ENCODE data around the gene DTNB. TPM values are rescaled to one million over a fixed set of nuclear protein-coding genes. Genes with fewer than 3 reads are reported as not detected.

DTNB gene
- total RNA-seq, 1 experiment from 2014 or later = 26.3 TPM

GRCh38 chr2:25347846-25348245, 325.5 kb downstream of the DTNB start:
- peaks cover 7% of the 10 kb centered on the region for H3K36me3 Mint-ChIP-seq (ENCODE audit: insufficient read depth, unreplicated experiment)
- no peaks in the 10 kb centered on the region for H3K9me3 Mint-ChIP-seq (ENCODE audit: unreplicated experiment)
- no peak for DNase-seq (ENCODE audit: unreplicated experiment)
- no peak overlapping the region for H3K4me3 Mint-ChIP-seq (ENCODE audit: unreplicated experiment)
- BruUV-seq (replicated peaks) = no TSS peak
- POLR2A ChIA-PET = no interaction called here
- CTCF ChIA-PET = interaction anchor here (0.6 to 0.7 kb wide), 2 partner anchors 19 to 86 kb away, joined by 3 to 5 read pairs; no protein-coding TSS in a partner anchor
- no peak overlapping the region for H3K27ac Mint-ChIP-seq (ENCODE audit: low read depth, unreplicated experiment)
- intact Hi-C loops (cut with micrococcal nuclease) = no loop called here
- H3K4me1 Mint-ChIP-seq (ENCODE audit: insufficient read depth, unreplicated experiment) = peaks cover 7% of the 10 kb centered on the region
- H3K27me3 Mint-ChIP-seq (ENCODE audit: insufficient read depth, unreplicated experiment) = no peaks in the 10 kb centered on the region
- TF ChIP-seq, protein P1, sequence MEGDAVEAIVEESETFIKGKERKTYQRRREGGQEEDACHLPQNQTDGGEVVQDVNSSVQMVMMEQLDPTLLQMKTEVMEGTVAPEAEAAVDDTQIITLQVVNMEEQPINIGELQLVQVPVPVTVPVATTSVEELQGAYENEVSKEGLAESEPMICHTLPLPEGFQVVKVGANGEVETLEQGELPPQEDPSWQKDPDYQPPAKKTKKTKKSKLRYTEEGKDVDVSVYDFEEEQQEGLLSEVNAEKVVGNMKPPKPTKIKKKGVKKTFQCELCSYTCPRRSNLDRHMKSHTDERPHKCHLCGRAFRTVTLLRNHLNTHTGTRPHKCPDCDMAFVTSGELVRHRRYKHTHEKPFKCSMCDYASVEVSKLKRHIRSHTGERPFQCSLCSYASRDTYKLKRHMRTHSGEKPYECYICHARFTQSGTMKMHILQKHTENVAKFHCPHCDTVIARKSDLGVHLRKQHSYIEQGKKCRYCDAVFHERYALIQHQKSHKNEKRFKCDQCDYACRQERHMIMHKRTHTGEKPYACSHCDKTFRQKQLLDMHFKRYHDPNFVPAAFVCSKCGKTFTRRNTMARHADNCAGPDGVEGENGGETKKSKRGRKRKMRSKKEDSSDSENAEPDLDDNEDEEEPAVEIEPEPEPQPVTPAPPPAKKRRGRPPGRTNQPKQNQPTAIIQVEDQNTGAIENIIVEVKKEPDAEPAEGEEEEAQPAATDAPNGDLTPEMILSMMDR (IDR thresholded peaks at IDR 0.05; ENCODE audit: unreplicated experiment) = no peak

DNA sequence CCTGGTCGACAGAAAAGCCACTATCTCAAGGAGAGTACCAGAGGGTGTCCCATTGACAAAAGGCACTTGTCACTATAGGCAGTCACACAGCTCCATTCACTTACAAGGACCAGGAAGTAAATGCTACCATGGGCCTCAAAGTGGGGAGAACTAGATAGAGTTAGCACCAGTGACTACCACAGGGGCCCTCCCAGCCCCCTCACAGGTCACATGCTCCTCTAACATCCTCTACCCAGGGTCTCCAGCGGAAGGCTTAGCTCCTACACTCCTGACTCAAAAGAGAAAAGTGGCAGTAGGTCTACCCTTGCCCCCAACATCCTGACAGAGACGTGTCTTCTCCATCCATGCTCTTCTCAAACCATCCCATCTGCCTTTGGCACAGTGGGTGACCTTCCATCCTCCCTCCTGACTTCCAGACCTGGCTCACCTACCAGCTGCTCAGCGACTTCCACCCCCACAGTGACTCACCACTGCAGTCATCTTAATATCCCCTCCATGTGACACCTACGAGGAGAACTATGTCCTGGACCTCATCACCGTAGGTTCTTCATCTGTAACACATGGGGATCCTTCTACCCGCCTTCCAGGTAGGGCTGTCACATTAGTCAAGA, 326.1 kb downstream of the DTNB start:
- H3K4me1 Mint-ChIP-seq (ENCODE audit: insufficient read depth, unreplicated experiment) = peaks cover 7% of the 10 kb centered on the region
- BruUV-seq (replicated peaks) = no TSS peak
- TF ChIP-seq, protein P1 (IDR thresholded peaks at IDR 0.05; ENCODE audit: unreplicated experiment) = no peak
- H3K27ac Mint-ChIP-seq (ENCODE audit: low read depth, unreplicated experiment) = no peak overlapping the region
- peak; percentile 32 for DNase-seq (ENCODE audit: unreplicated experiment)
- intact Hi-C loops (cut with micrococcal nuclease) = no loop called here
- ChIA-PET POLR2A (interaction anchor here (0.6 kb wide), 1 partner anchor 177 kb away, joined by 4 read pairs; no protein-coding TSS in a partner anchor), CTCF (interaction anchor here (0.6 to 0.7 kb wide), 2 partner anchors 20 to 86 kb away, joined by 3 to 5 read pairs; no protein-coding TSS in a partner anchor)
- H3K27me3 Mint-ChIP-seq (ENCODE audit: insufficient read depth, unreplicated experiment) = no peaks in the 10 kb centered on the region
- H3K36me3 Mint-ChIP-seq (ENCODE audit: insufficient read depth, unreplicated experiment) = peaks cover 1% of the 10 kb centered on the region
- H3K9me3 Mint-ChIP-seq (ENCODE audit: unreplicated experiment) = no peaks in the 10 kb centered on the region
- no peak overlapping the region for H3K4me3 Mint-ChIP-seq (ENCODE audit: unreplicated experiment)

DNA sequence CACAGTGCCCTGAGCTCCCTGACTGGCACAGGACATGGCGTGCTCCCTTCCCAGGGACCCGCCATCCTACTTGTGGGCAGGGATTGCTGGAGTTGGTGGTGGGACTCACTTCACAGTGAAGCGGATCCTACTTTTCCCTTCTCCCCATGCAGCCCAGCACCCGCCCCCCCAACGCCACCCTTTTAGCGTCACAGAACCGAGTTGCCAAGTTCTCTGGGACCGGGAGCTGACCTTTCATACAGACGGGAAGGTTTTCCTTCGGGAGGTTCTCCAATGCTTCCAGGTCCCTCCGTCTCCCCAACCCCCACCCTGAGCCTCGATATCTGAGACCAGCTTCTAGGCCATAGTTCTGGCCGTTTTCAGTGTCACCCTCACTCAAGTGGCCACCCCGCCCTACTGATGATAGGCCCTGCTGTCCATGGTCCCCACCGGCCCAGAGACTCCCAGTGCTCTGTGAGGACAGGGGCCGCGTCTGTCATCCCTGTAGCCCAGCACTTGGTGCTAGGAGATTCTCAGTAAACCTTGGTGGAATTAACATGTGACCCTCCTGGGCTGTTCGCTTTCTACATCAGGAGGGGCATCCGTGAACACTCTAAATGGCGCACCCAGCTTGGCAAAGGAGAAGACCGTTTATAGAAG, 330.1 kb downstream of the DTNB start:
- intact Hi-C loops (cut with micrococcal nuclease) = loop anchor here (5.0 kb wide), 1 partner anchor 34 kb away; no protein-coding TSS in a partner anchor

More for the DNA sequence above, 330.1 kb downstream of the DTNB start:
- TF ChIP-seq, protein P1 (IDR thresholded peaks at IDR 0.05; ENCODE audit: unreplicated experiment) = no peak
- ChIA-PET POLR2A (interaction anchor here (0.5 to 0.6 kb wide), 2 partner anchors 435 to 1183 kb away, joined by 3 read pairs; no protein-coding TSS in a partner anchor), CTCF (interaction anchor here (0.6 to 2.2 kb wide), 15 partner anchors 9 to 329 kb away, joined by 3 to 9 read pairs (median 3); no protein-coding TSS in a partner anchor)
- H3K36me3 Mint-ChIP-seq (ENCODE audit: insufficient read depth, unreplicated experiment) = no peaks in the 10 kb centered on the region
- peak overlapping the region; percentile 79 for H3K4me3 Mint-ChIP-seq (ENCODE audit: unreplicated experiment)
- no peaks in the 10 kb centered on the region for H3K27me3 Mint-ChIP-seq (ENCODE audit: insufficient read depth, unreplicated experiment)
- DNase-seq (ENCODE audit: unreplicated experiment) = no peak
- H3K27ac Mint-ChIP-seq (ENCODE audit: low read depth, unreplicated experiment) = no peak overlapping the region
- BruUV-seq (replicated peaks) = no TSS peak
- H3K9me3 Mint-ChIP-seq (ENCODE audit: unreplicated experiment) = no peaks in the 10 kb centered on the region
- H3K4me1 Mint-ChIP-seq (ENCODE audit: insufficient read depth, unreplicated experiment) = peaks cover 7% of the 10 kb centered on the region
